Left ventricle myocardium inferior (tissue), 1 donor: Measurements from ENCODE around the gene CPXM2. TPM values are rescaled to one million over a fixed set of nuclear protein-coding genes. Genes with fewer than 3 reads are reported as not detected.

Experiments used
- DNase-seq: peaks from one replicate; pipeline ENCODE4 v3.0.0-alpha.2; 2020
- H3K27ac ChIP-seq: fragments of 200-600 bp; replicated peaks from 2 replicates; pipeline ENCODE4 v1.8.0; 2021
- H3K27me3 ChIP-seq: fragments of 200-600 bp; 2 replicates; pipeline ENCODE4 v1.8.0; 2021; ENCODE audit warnings: low read depth
- H3K36me3 ChIP-seq: fragments of 200-600 bp; 2 replicates; pipeline ENCODE4 v1.8.0; 2021
- H3K4me1 ChIP-seq: fragments of 200-600 bp; 2 replicates; pipeline ENCODE4 v1.8.0; 2021
- H3K4me3 ChIP-seq: fragments of 200-600 bp; 2 replicates; pipeline ENCODE4 v1.8.0; 2021; ENCODE audit warnings: mild to moderate bottlenecking, moderate library complexity
- H3K9me3 ChIP-seq: fragments of 200-600 bp; replicated peaks from 2 replicates; pipeline ENCODE4 v1.8.0; 2021
- CTCF ChIP-seq: fragments of 200-600 bp; IDR thresholded peaks from 2 replicates; pipeline ENCODE4 v1.8.0; 2021; ENCODE audit warnings: antibody characterized with exemption, mild to moderate bottlenecking, borderline replicate concordance
- intact Hi-C: fragments of 100-400 bp; cut with micrococcal nuclease; formaldehyde crosslinking; loops from one replicate; pipeline ENCODE4 v1.11.0; 2022
- total RNA-seq: library from RNA; stranded (reverse); fragmentation: NEBNext Ultra II Directional; extraction: Animal tissue kit (Norgen Biotek cat#: 25700); gene quantifications from one replicate; pipeline ENCODE4 v1.2.1, GENCODE V29; 2021
- donor health status: DM: no; HTN: yes; CAD: no; lungs with severe emphysema.

The CPXM2 gene
- total RNA-seq, 1 donor from 2014 or later, result 4.5 TPM

DNA sequence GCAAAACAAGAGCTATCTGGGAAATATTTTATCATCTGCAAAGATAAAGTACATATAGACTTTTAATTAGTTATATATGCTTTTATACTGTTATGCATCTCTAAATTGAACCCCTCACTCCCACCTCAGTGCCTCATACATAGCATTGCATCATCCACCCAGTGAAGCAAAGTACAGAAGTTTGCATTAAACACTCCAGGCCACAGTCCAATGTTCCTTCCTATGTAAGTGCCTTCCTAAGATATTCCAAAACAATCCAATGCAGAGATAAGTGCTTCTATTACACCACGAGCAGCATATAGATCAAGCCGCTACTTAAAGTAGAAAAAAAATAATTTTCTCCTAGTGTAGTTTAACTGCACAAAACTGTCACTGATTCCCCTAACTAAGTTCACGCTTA lies 3.4 kb downstream of the CPXM2 start:
- no peak for DNase-seq
- TF ChIP-seq CTCF, result no peak
- intact Hi-C loops, result no loop called here

DNA sequence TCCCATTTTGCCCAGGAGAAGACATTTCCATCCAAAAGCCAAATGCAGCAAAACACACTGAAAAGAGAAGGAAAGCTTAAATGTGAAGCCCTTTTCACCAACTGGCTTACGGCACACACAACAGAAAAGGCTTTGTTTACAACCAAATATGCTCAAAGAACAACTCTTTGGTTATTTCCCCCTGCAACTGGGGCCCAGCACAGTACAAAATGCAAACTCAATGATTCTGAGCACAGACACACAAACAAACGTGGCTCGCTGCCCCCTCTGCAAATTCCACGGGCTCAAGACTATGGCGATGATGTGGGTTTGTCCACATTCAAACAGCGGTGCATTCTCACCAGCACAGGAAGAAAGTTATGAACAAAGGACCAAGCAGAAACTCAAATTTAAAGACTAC lies 5.3 kb downstream of the CPXM2 start:
- Histone ChIP-seq H3K9me3 (no peaks in the 10 kb centered on the region), H3K36me3 (no peaks in the 10 kb centered on the region), H3K4me3 (no peak overlapping the region), H3K27me3 (peaks cover 70% of the 10 kb centered on the region), H3K27ac (no peak overlapping the region), H3K4me1 (no peaks in the 10 kb centered on the region)
- TF ChIP-seq CTCF, result no peak
- DNase-seq, result no peak
- intact Hi-C loops, result no loop called here

More for the DNA sequence above, 3.4 kb downstream of the CPXM2 start:
- H3K9me3 ChIP-seq, result no peaks in the 10 kb centered on the region
- H3K27ac ChIP-seq, result no peak overlapping the region
- H3K36me3 ChIP-seq, result no peaks in the 10 kb centered on the region
- peaks cover 84% of the 10 kb centered on the region for H3K27me3 ChIP-seq
- no peak overlapping the region for H3K4me3 ChIP-seq
- H3K4me1 ChIP-seq, result no peaks in the 10 kb centered on the region

DNA sequence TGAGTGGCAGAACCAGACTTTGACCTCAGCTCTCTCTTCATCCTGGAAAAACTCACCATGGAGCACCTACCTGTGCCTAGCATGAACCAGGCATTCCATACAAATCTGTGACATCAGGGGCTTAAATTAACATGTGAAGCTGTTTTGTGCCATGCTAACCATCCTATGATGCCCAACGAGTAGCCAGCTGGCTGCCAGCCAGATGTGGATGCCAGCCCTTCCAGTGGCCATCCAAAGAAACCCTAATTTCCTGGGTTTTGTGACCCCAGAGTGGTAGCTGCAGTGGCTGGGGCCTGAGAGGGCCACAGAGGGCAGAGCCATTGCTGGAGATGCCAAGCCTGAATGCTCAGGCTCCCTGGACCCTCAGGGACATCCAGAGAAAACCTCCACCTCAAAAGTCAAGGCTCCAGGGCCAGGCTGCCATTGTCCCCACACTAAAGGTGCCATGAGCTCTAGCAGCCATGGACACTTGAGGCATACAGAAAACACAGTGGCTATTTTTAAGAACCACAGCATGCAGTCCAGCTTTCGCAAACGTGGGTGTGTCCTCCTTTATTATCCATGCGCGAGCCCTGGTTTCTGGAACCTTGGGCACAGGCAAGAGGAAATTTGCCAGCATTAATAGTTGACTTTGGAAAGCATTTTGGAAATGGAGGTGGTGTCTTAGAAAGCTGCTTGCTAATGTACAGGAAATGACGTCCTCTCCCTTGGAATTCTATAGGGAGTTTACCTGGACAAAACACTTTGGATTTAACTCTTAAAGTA lies 6.0 kb downstream of the CPXM2 start:
- Histone ChIP-seq H3K27me3 (peaks cover 63% of the 10 kb centered on the region), H3K4me3 (no peak overlapping the region), H3K4me1 (no peaks in the 10 kb centered on the region), H3K9me3 (no peaks in the 10 kb centered on the region), H3K36me3 (no peaks in the 10 kb centered on the region), H3K27ac (no peak overlapping the region)
- DNase-seq, result no peak
- TF ChIP-seq CTCF, result no peak
- intact Hi-C loops, result no loop called here

GRCh38 chr10:123884907-123885381 lies 6.7 kb downstream of the CPXM2 start:
- H3K27ac ChIP-seq, result no peak overlapping the region

GRCh38 chr10:123884351-123884906 lies 7.2 kb downstream of the CPXM2 start:
- Histone ChIP-seq H3K4me3 (no peak overlapping the region), H3K36me3 (no peaks in the 10 kb centered on the region), H3K27me3 (peaks cover 59% of the 10 kb centered on the region), H3K9me3 (no peaks in the 10 kb centered on the region), H3K27ac (no peak overlapping the region), H3K4me1 (no peaks in the 10 kb centered on the region)
- intact Hi-C loops, result no loop called here
- TF ChIP-seq CTCF, result no peak
- no peak for DNase-seq

More at GRCh38 chr10:123884907-123885381, 6.7 kb downstream of the CPXM2 start:
- Histone ChIP-seq H3K4me1 (no peaks in the 10 kb centered on the region), H3K9me3 (no peaks in the 10 kb centered on the region), H3K36me3 (no peaks in the 10 kb centered on the region), H3K27me3 (peaks cover 60% of the 10 kb centered on the region), H3K4me3 (no peak overlapping the region)
- no peak for DNase-seq
- TF ChIP-seq CTCF, result no peak
- intact Hi-C loops, result no loop called here
